Calu3 (cell line): ENCODE data around the gene ZNF14. TPM values are rescaled to one million over a fixed set of nuclear protein-coding genes. Genes with fewer than 3 reads are reported as not detected.

ENCODE experiments used
- BruUV-seq: library from RNA; stranded (reverse); fragments of 400-500 nt; replicated peaks from 2 replicates; lab custom pipeline; 2021; lab: Mats Ljungman, UMichigan
- CTCF ChIA-PET: fragments of 300-600 bp; sonication (Branson Sonifier 250); formaldehyde crosslinking; loops from one replicate; lab custom pipeline; 2022; ENCODE audit warnings: antibody characterized with exemption; lab: Charles Lee
- DNase-seq: peaks from one replicate; pipeline ENCODE4 v3.0.0; 2022
- H3K27ac Mint-ChIP-seq: one replicate; pipeline ENCODE4 v1.8.0; 2022; ENCODE audit warnings: mixed read lengths; ENCODE audit not compliant: unreplicated experiment
- H3K27me3 Mint-ChIP-seq: one replicate; pipeline ENCODE4 v1.8.0; 2022; ENCODE audit warnings: mixed read lengths; ENCODE audit not compliant: unreplicated experiment
- H3K36me3 Mint-ChIP-seq: one replicate; pipeline ENCODE4 v1.8.0; 2022; ENCODE audit warnings: mild to moderate bottlenecking, moderate library complexity, mixed read lengths; ENCODE audit not compliant: insufficient read depth, unreplicated experiment
- H3K4me1 Mint-ChIP-seq: one replicate; pipeline ENCODE4 v1.8.0; 2022; ENCODE audit warnings: mild to moderate bottlenecking, low read depth, mixed read lengths; ENCODE audit not compliant: unreplicated experiment
- H3K4me3 Mint-ChIP-seq: one replicate; pipeline ENCODE4 v1.8.0; 2022; ENCODE audit warnings: mild to moderate bottlenecking, low read depth, moderate library complexity, mixed read lengths; ENCODE audit not compliant: unreplicated experiment
- H3K9me3 Mint-ChIP-seq: one replicate; pipeline ENCODE4 v1.8.0; 2022; ENCODE audit warnings: low read depth, mixed read lengths; ENCODE audit not compliant: unreplicated experiment
- intact Hi-C: fragments of 100-400 bp; cut with micrococcal nuclease; formaldehyde crosslinking; loops from one replicate; pipeline ENCODE4 v1.10.0; 2022; ENCODE audit not compliant: unreplicated experiment
- total RNA-seq: library from RNA; stranded (reverse); gene quantifications from 2 replicates; pipeline ENCODE4 v1.2.3, GENCODE V29; 2022
- TF ChIP-seq, protein P1 (sequence below): fragments of 200-600 bp; IDR thresholded peaks from one replicate; pipeline ENCODE4 v1.8.0; 2022; ENCODE audit warnings: antibody characterized with exemption; ENCODE audit not compliant: unreplicated experiment

ZNF14 gene
- total RNA-seq, 1 experiment from 2014 or later, result 3.1 TPM

DNA sequence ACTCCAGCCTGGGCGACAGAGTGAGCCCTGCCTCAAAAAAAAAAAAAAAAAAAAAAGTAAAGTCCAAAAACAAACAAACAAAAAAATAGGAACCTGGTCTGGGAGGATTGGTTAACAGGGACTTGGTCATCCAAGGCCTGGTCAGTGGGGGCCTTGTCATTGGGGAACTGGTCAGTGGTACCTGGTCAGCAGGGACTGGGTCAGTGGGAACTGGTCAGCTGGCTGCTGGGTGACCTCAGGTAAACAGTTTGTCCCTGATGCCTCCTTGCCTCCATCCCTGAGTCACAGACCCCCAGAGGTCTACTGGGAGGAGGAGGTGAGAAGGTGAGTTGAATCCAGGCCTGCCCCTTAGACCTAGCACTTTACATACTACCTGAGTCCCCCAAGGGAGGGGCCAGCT lies 5.7 kb upstream of the ZNF14 start:
- Mint-ChIP-seq H3K4me3 (no peak overlapping the region), H3K4me1 (no peaks in the 10 kb centered on the region), H3K27me3 (no peaks in the 10 kb centered on the region), H3K36me3 (peaks cover 4% of the 10 kb centered on the region), H3K9me3 (no peaks in the 10 kb centered on the region), H3K27ac (no peak overlapping the region)
- no TSS peak for BruUV-seq
- intact Hi-C loops, result no loop called here
- no peak for DNase-seq
- CTCF ChIA-PET, result no interaction called here
- TF ChIP-seq, protein P1, sequence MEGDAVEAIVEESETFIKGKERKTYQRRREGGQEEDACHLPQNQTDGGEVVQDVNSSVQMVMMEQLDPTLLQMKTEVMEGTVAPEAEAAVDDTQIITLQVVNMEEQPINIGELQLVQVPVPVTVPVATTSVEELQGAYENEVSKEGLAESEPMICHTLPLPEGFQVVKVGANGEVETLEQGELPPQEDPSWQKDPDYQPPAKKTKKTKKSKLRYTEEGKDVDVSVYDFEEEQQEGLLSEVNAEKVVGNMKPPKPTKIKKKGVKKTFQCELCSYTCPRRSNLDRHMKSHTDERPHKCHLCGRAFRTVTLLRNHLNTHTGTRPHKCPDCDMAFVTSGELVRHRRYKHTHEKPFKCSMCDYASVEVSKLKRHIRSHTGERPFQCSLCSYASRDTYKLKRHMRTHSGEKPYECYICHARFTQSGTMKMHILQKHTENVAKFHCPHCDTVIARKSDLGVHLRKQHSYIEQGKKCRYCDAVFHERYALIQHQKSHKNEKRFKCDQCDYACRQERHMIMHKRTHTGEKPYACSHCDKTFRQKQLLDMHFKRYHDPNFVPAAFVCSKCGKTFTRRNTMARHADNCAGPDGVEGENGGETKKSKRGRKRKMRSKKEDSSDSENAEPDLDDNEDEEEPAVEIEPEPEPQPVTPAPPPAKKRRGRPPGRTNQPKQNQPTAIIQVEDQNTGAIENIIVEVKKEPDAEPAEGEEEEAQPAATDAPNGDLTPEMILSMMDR, result no peak

DNA sequence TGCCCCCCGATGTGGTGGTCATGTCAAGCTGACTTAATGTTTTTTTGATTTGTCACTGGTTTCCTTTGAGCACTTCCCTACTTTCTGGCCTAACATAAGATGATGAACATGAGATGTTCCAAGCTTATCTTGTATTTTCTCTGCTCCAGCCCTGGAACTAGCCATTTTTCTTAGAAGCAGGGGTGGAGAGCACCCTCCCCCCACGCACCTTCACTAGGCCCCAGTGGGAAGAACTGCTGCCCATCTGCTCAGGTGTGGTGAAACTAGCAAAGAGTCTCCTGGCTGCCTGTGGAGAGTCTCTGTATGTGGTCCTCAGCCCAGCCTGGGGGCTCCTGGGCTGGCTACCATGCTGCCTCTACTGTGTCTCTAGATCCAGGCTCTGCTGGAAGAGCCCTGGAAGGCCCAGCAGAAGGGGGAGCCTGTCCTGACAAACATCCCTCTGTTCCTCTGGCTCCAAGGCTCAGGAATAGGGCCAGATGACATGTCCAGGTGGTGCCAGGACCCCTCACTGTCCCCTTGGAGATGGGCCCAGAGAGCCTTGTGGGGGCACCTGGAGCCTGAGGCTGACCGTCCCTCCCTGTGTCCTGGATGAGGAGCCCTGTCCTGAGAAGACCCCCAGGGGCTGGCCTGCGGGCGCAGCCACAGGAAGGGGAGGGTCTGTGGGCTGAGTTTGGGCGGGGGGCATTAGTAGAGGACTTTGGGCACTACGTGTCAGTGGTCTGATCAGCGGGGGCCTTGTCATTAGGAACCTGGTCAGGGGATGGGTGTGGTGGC lies 4.8 kb upstream of the ZNF14 start:
- Mint-ChIP-seq H3K4me3 (no peak overlapping the region), H3K36me3 (peaks cover 10% of the 10 kb centered on the region), H3K27me3 (no peaks in the 10 kb centered on the region), H3K4me1 (no peaks in the 10 kb centered on the region), H3K9me3 (peaks cover 3% of the 10 kb centered on the region), H3K27ac (no peak overlapping the region)
- intact Hi-C loops, result no loop called here
- DNase-seq, result no peak
- TF ChIP-seq, protein P1, result no peak
- CTCF ChIA-PET, result no interaction called here
- no TSS peak for BruUV-seq

DNA sequence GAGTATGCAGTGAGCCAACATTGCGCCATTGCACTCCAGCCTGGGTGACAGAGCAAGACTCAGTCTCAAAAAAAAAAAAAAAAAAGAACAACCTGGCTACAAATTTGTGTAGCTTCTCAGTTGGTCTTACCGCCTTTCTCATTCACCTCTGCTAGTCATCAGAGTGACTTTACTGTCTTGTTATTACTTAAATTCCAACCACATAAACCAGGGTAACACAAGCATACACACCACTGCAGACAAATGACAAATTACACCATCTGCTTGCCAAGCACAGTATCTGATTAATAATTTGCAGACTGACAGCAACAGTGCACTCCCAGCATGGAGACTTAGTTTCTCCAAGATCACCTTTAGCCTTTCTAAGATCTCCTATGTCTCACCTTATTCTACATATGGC lies 11.0 kb downstream of the ZNF14 start:
- BruUV-seq, result no TSS peak
- TF ChIP-seq, protein P1, result no peak
- DNase-seq, result no peak
- Mint-ChIP-seq H3K4me3 (no peak overlapping the region), H3K27ac (no peak overlapping the region), H3K27me3 (no peaks in the 10 kb centered on the region), H3K36me3 (no peaks in the 10 kb centered on the region), H3K9me3 (peaks cover 20% of the 10 kb centered on the region), H3K4me1 (no peaks in the 10 kb centered on the region)
- CTCF ChIA-PET, result no interaction called here
- intact Hi-C loops, result no loop called here

DNA sequence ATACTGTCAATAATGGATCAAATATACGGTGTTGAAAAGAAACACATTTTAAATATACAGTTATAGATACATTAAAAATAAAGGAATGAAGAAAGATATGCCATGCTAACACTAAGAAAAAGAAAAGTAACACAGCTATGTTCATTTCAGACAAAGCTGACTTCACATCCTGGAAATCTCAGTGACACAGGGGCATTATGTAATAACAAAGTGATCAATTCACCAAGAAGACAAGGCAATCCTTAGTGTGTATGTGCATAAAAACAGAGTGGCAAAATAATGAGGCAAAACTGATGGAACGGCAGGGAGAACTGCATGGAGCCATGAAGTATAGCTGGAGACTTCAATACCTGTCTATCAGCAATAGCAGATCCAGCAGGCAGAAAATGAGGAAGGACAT lies 13.1 kb downstream of the ZNF14 start:
- CTCF ChIA-PET, result no interaction called here
- BruUV-seq, result no TSS peak

More for the DNA sequence above, 13.1 kb downstream of the ZNF14 start:
- Mint-ChIP-seq H3K4me1 (no peaks in the 10 kb centered on the region), H3K9me3 (peaks cover 16% of the 10 kb centered on the region), H3K36me3 (no peaks in the 10 kb centered on the region), H3K27ac (no peak overlapping the region), H3K4me3 (no peak overlapping the region), H3K27me3 (no peaks in the 10 kb centered on the region)
- TF ChIP-seq, protein P1, result no peak
- no peak for DNase-seq
- intact Hi-C loops, result no loop called here
